ENCODE results near the gene DYNLT2B.

DYNLT2B gene

DNA sequence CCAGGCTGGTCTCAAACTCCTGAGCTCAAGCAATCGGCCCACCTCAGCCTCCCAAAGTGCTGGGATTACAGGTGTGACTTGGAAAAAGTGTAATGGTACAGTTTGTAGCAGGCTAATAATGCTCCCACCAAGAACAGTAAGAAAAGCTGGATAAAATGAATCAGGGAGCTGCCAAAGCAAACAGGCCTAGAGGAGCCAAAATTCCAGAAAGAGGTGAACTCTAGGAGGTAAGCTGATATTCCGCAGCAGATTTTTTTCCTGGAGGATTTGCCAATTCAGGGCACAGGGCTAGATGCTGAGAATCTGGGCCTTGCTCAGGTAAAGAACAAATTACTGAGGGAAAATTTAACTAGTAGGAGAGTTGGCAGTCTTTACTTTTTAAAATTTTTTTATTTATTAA lies 19.5 kb downstream of the DYNLT2B start:
- TF ChIP-seq, protein P1, sequence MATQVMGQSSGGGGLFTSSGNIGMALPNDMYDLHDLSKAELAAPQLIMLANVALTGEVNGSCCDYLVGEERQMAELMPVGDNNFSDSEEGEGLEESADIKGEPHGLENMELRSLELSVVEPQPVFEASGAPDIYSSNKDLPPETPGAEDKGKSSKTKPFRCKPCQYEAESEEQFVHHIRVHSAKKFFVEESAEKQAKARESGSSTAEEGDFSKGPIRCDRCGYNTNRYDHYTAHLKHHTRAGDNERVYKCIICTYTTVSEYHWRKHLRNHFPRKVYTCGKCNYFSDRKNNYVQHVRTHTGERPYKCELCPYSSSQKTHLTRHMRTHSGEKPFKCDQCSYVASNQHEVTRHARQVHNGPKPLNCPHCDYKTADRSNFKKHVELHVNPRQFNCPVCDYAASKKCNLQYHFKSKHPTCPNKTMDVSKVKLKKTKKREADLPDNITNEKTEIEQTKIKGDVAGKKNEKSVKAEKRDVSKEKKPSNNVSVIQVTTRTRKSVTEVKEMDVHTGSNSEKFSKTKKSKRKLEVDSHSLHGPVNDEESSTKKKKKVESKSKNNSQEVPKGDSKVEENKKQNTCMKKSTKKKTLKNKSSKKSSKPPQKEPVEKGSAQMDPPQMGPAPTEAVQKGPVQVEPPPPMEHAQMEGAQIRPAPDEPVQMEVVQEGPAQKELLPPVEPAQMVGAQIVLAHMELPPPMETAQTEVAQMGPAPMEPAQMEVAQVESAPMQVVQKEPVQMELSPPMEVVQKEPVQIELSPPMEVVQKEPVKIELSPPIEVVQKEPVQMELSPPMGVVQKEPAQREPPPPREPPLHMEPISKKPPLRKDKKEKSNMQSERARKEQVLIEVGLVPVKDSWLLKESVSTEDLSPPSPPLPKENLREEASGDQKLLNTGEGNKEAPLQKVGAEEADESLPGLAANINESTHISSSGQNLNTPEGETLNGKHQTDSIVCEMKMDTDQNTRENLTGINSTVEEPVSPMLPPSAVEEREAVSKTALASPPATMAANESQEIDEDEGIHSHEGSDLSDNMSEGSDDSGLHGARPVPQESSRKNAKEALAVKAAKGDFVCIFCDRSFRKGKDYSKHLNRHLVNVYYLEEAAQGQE (IDR thresholded peaks at IDR 0.05; ENCODE audit: insufficient read depth in 1 of 2, low read depth in 2 of 2, low read length in 2 of 2) = no peak
- TF ChIP-seq POLR2AphosphoS5 (IDR thresholded peaks at IDR 0.05; ENCODE audit: low read depth, low read length) = no peak
- no peak for TF ChIP-seq FOXP2 (optimal IDR thresholded peaks at IDR 0.05; ENCODE audit: borderline replicate concordance, extremely low read depth, extremely low read length, insufficient read depth)
- TF ChIP-seq TAF1 (IDR thresholded peaks at IDR 0.05; ENCODE audit: borderline replicate concordance, insufficient read depth, low read length) = no peak
- TF ChIP-seq SIN3A (IDR thresholded peaks at IDR 0.05; ENCODE audit: borderline replicate concordance, insufficient read depth, low read length) = no peak

DNA sequence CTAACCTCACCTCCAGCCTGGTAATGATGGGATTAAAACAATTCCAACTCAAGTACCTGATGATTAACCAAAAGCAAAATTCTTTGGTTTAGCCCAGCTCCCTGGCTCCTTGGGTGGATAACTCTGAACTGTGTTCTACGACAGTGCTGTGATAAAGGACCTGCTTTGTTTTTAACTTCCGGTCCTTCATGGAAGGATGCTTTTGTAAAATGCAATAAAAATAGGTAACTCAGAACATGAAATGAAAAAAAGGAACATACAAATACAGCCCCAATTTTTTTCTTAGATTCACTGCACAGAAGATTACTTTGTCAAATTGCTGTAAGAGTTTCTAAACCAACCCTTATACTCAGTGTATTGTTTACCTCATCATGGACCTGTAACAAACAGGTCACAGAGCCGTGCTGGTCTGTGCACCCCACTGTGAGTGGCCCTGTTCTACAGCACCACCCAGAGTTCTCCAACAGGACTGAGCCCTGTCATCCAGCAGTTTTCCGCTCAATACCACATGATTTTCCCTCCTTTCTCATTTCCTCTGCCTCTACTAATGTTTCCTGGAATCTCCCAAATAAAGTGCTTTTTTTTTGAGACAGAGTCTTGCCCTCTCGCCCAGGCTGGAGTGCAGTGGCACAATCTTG lies 25.6 kb downstream of the DYNLT2B start:
- no peak for TF ChIP-seq FOXP2 (optimal IDR thresholded peaks at IDR 0.05; ENCODE audit: borderline replicate concordance, extremely low read depth, extremely low read length, insufficient read depth)
- TF ChIP-seq TAF1 (IDR thresholded peaks at IDR 0.05; ENCODE audit: borderline replicate concordance, insufficient read depth, low read length) = no peak
- TF ChIP-seq, protein P1 (IDR thresholded peaks at IDR 0.05; ENCODE audit: insufficient read depth in 1 of 2, low read depth in 2 of 2, low read length in 2 of 2) = no peak
- no peak for TF ChIP-seq POLR2AphosphoS5 (IDR thresholded peaks at IDR 0.05; ENCODE audit: low read depth, low read length)
- TF ChIP-seq SIN3A (IDR thresholded peaks at IDR 0.05; ENCODE audit: borderline replicate concordance, insufficient read depth, low read length) = no peak

DNA sequence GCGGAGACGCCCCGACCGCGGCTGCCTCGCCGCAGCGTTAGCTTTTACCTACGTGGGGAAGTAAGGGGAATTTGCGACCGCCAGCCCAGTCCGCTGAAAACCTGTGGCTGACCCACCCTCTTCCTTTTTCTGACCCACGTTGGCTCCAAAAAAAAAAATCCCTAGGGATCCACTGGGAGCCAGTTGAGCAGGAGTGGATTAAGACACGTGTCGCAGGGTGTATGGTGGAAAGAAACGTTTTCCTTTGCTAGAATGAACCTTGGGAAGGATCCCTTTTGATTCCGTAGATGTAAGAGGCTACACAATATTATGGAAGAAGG lies 29.9 kb downstream of the DYNLT2B start:
- TF ChIP-seq POLR2AphosphoS5 (IDR thresholded peaks at IDR 0.05; ENCODE audit: low read depth, low read length) (no peak), SIN3A (IDR thresholded peaks at IDR 0.05; ENCODE audit: borderline replicate concordance, insufficient read depth, low read length) (no peak), FOXP2 (optimal IDR thresholded peaks at IDR 0.05; ENCODE audit: borderline replicate concordance, extremely low read depth, extremely low read length, insufficient read depth) (no peak), TAF1 (IDR thresholded peaks at IDR 0.05; ENCODE audit: borderline replicate concordance, insufficient read depth, low read length) (no peak)
- TF ChIP-seq, protein P1 (IDR thresholded peaks at IDR 0.05; ENCODE audit: insufficient read depth in 1 of 2, low read depth in 2 of 2, low read length in 2 of 2) = no peak

DNA sequence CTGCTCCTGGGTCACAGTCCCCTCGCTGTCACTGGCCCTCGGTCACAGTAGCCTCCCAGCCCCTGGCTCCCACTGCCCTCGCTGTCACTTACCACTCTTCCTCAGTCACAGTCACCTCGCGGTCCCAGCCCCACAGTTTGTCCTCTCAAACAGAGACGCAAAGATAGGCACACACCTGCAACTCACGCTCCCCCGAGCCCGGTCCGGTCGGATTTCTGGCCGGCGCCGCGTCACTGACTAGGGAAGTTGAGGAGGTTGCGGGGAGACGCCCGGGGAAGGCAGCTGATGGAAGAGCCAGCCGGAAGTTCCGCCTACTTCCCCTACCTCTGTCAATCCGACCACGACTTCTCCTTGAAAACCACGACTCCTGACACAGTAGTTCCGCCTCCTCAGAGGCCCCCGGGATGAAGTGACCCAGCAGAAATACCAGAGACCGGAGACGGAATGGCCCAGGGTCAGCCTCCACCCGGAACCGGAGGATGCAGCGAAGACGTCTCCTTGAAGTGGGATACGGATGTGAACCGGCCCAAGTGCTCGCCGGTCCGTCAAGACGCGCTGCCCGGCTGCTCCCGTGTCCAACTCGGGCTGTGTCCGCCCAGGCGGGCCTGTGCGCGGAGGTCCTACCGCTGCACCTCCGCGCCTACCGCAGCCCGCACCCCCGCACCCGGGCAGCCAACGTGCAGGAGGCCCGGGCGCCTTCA lies 30.4 kb downstream of the DYNLT2B start, which contains the start of gene PCYT1A:
PCYT1A (minus strand) TSS at position 287 of the 701 bp plus-strand sequence. CDS start 17,195 bp downstream, outside the sequence.
- TF ChIP-seq POLR2AphosphoS5 (IDR thresholded peaks at IDR 0.05; ENCODE audit: low read depth, low read length) (peak; percentile 81), FOXP2 (optimal IDR thresholded peaks at IDR 0.05; ENCODE audit: borderline replicate concordance, extremely low read depth, extremely low read length, insufficient read depth) (no peak), SIN3A (IDR thresholded peaks at IDR 0.05; ENCODE audit: borderline replicate concordance, insufficient read depth, low read length) (peak; percentile 82; the same call in 1 of the 2 replicates), TAF1 (IDR thresholded peaks at IDR 0.05; ENCODE audit: borderline replicate concordance, insufficient read depth, low read length) (peak; percentile 87; the same call in 1 of the 2 replicates)
- TF ChIP-seq, protein P1 (IDR thresholded peaks at IDR 0.05; ENCODE audit: insufficient read depth in 1 of 2, low read depth in 2 of 2, low read length in 2 of 2) = no peak
